MM.1S (cell line): ENCODE data around the gene RAMP3.

Experiments
- CTCF ChIP-seq: fragments of 300-600 bp; sonication (generic); IDR thresholded peaks from 2 replicates; pipeline ENCODE4 v1.5.1; 2016; ENCODE audit warnings: antibody characterized with exemption, low read length, mixed read lengths
- EZH2 ChIP-seq: fragments of 300-600 bp; sonication (generic); optimal IDR thresholded peaks from 2 replicates; pipeline ENCODE3; 2017; ENCODE audit warnings: low read depth, mild to moderate bottlenecking, antibody characterized with exemption, low read length, mixed read lengths

GRCh38 chr7:45183711-45184210, 26.2 kb downstream of the RAMP3 start:
- TF ChIP-seq CTCF (no peak), EZH2 (no peak)
